Effector CD8-positive, alpha-beta T cell (primary cell): ENCODE results near the gene POLD4.
"Not testable (repeated sequence)": the region's sequence is repeated elsewhere in the genome, so short reads cannot be mapped to it uniquely, and the experiment has no call there.

Experiments used
- DNase-seq: peaks from one replicate; lab custom pipeline; 2025; lab: John Stamatoyannopoulos, UW

The POLD4 gene

GRCh38 chr11:67354075-67355022, 1.0 kb upstream of the POLD4 start:
- no peak for DNase-seq

- no peak for DNase-seq
Measured at GRCh38 chr11:67352546-67353316, 615 bp downstream of the POLD4 start.

- DNase-seq, result peak; percentile 41
Measured at GRCh38 chr11:67351275-67352005, 1.9 kb downstream of the POLD4 start.

- no peak for DNase-seq
Measured at GRCh38 chr11:67349928-67350465, 3.3 kb downstream of the POLD4 start.

DNA sequence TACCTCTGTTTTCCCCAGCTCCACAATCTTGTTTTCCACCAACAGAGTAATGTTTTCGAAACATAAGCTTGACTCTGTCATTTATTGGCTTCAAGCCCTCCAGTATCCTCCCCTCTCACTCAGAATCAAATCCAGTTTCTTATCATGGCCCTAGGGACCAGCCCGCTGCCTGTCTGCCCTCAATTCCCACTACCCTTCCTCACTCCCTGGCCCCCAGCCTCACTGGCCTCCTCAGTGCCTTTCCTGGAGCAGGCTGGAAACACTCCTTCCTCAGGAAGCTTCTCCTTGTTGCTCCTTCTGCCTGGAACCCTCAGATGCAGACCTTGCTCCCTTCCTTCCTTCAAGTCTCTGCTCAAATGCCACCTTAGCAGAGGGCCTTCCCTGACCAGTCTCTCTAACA, 3.9 kb downstream of the POLD4 start:
- no peak for DNase-seq

DNA sequence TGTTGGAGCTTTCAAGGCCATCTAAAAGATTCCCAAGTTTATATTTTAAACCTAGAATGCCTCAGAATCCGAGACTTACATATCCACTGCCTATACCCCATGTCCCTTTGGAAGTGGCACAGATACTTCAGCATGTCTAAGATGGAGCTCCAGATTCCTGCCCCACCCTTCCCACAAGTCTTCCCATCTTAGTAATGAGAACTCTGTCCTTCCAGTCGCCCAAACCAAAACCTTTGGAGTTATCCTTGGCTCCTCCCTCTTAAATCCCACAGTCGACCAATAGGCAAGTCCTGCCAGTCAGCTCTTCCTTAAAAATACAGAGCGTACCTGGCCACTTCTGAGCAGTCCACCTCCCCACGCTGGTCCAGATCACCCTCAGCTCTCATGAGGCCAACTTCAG, 4.3 kb downstream of the POLD4 start:
- no peak for DNase-seq

GRCh38 chr11:67347964-67348749, 5.2 kb downstream of the POLD4 start:
- DNase-seq, result no peak

GRCh38 chr11:67345920-67346819, 7.2 kb downstream of the POLD4 start:
- no peak for DNase-seq

DNA sequence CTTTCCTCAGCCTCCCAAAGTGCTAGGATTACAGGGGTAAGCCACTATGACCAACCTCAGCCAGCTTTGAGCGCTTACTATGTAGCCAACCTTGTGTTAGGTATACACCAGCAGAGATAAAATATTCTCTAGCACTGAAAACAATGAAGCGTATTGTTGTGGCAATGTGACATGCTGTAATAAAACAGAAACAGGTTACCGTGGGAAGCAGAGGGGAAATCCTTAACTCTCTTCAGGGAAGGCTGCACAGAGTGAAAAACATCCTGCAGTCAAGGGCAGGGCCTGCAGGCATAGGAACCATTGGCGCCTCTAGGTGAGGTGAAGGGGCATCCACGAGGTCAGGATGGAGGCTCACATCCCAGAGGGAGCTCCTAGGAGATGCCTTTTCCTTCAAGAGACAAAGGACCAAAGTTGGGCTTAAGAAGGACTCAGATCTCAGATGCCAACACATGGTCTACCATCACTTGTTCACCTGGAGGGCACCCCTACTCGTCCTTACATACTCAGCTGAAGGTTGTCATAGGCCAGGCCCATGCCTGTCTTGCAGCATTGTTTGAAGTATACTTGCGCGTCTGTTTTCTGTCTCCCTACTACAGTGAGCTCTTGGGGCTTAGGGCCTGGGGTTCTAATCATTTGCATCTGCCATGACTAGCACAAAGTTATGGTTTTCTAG, 8.0 kb downstream of the POLD4 start:
- DNase-seq, result no peak

DNA sequence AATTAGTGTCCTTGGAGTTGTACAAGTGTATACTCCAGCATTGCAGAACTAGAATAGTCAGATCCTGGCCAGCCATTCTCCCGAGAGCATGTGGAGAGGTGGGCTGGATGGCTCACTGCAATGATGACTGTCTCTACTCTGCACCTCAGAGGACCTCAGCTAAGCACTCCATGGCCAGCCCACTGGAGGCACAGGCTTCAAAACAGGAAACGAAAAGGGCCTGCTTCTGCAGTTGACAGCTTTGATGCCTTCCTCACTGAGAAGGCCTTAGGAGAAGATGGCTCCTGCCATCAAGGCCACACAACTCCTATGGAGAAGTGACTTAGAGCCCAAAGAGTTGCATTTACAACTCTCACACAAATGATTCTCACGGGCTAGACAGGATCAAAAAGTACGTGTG, 9.1 kb downstream of the POLD4 start:
- no peak for DNase-seq

DNA sequence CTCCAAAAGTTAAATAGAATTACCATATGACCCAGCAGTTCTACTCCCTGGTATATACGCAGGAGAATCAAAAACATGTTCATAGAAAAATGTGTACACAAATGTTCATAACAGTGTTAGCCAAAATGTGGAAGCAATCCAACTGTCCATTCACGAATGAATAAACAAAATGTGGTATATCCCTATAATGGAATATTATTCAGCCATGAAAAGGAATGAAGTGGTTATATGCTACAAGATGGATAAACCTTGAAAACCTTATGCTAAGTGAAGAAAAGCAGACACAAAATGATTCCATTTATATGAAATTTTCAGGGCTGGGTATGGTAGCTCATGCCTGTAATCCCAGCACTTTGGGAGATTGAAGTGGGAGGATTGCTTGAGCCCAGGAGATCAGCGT, 16.1 kb downstream of the POLD4 start:
- no peak for DNase-seq

GRCh38 chr11:67332081-67332691, 21.2 kb downstream of the POLD4 start:
- no peak for DNase-seq

- no peak for DNase-seq
Measured at GRCh38 chr11:67323526-67323925, 29.8 kb downstream of the POLD4 start.

GRCh38 chr11:67322049-67322448, 31.3 kb downstream of the POLD4 start:
- DNase-seq, result no peak

DNA sequence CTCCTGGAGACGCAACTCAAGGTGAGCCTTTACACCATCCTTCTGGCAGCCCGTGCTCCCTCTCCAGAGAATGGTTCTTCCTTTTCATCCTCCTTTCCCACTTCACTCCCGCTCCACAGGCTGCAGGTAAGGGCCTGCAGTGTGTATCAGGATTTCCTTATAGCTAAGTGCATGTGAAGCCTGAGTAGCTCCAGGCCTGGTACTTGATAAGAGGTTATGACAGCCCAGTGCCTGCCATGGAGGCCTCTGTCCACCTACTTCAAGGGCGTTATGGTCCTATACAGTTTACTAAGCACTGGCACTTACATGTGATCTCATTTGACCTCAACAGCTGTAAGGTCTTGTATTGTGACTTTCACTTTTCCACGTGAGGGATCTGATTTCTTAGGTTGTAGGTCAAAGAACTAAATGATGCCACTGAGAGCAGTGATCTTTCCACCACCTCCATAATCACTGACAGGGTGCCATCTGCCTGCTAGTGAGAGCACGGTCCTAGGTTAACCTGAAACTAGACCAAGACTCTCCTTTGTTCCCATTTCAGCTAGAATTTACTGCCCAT, 32.0 kb downstream of the POLD4 start:
- no peak for DNase-seq

DNA sequence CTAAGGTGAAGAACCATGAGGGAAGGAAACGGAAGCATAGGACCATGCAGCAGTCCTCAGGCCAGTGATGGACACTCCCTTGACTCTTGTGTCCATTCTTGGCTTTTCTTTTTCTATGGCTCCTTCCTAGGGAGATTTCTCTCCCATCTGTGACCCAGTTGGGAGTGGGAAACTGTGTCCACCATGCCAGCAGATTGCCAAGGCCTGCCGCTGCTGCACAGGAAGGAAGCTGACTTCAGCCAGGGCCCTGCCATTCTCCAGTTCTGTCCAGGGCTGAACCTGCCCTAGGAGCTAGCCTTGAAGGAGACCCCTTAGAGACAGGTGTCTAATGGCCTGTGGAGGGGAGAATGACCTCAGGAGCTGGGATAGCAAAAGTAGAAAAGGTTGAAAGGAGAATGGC, 32.7 kb downstream of the POLD4 start:
- DNase-seq, result no peak

DNA sequence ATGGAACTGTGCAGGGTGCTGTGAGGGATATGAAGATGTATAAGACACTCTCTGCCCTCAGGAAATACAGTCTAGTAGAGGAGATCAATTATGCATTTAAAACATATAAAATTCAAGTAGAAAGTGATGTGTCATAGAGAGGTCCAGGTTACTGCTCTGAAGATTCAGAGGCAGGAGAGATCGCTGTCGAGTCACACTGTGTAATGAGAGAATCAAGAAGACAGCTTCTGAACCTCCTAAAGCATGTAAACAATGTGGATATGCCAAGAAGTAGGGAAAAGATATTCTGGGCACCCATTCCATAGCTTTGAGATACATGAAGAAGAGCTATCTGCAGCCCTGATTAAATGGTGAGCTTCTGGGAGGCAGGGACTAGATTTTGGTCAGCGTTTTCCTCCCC, 33.3 kb downstream of the POLD4 start:
- DNase-seq, result no peak

GRCh38 chr11:67318876-67319275, 34.5 kb downstream of the POLD4 start:
- DNase-seq, result not testable (repeated sequence)
